8988T (cell line): ENCODE measurements around the gene PKD2.
A peak's percentile ranks its signal among the peaks of the same experiment; 100 is the strongest.

Experiments
- DNase-seq: peaks from one replicate; pipeline ENCODE4 v3.0.0; 2011

The PKD2 gene

GRCh38 chr4:88007304-88008121, at the start of gene PKD2:
TSS of gene PKD2 (plus strand) at chr4:88007635. CDS start at chr4:88007734, 99 bp downstream.
- DNase-seq: peak; percentile 53

GRCh38 chr4:87961993-87962392, 45.4 kb upstream of the PKD2 start:
- DNase-seq: no peak

- DNase-seq: no peak
Observed at GRCh38 chr4:87962398-87963146, 44.9 kb upstream of the PKD2 start.

- DNase-seq: no peak
Observed at GRCh38 chr4:87965501-87965975, 41.9 kb upstream of the PKD2 start.

GRCh38 chr4:87966095-87966496, 41.3 kb upstream of the PKD2 start:
- no peak for DNase-seq

GRCh38 chr4:87967193-87967592, 40.2 kb upstream of the PKD2 start:
- no peak for DNase-seq

GRCh38 chr4:87970121-87970520, 37.3 kb upstream of the PKD2 start:
- DNase-seq: no peak

- no peak for DNase-seq
Observed at GRCh38 chr4:87971866-87972265, 35.6 kb upstream of the PKD2 start.

- DNase-seq: no peak
Observed at GRCh38 chr4:87973283-87974169, 33.9 kb upstream of the PKD2 start.

- DNase-seq: no peak
Observed at GRCh38 chr4:87974856-87975462, 32.5 kb upstream of the PKD2 start.

- DNase-seq: no peak
Observed at GRCh38 chr4:87975466-87975865, 32.0 kb upstream of the PKD2 start, which contains the start of gene SPP1. TSS of gene SPP1 (plus strand) at chr4:87975714. CDS start at chr4:87976896, 1,182 bp downstream.

- no peak for DNase-seq
Observed at GRCh38 chr4:87977521-87978278, 29.7 kb upstream of the PKD2 start.

- no peak for DNase-seq
Observed at GRCh38 chr4:87978681-87979080, 28.8 kb upstream of the PKD2 start.

GRCh38 chr4:87979810-87980209, 27.6 kb upstream of the PKD2 start:
- no peak for DNase-seq

GRCh38 chr4:87981486-87981885, 25.9 kb upstream of the PKD2 start:
- DNase-seq: no peak

GRCh38 chr4:87982036-87982435, 25.4 kb upstream of the PKD2 start:
- no peak for DNase-seq

GRCh38 chr4:87982446-87983010, 24.9 kb upstream of the PKD2 start:
- no peak for DNase-seq

GRCh38 chr4:87983996-87984395, 23.4 kb upstream of the PKD2 start:
- DNase-seq: no peak

- DNase-seq: peak; percentile 13
Observed at GRCh38 chr4:87985097-87985886, 22.1 kb upstream of the PKD2 start.

- DNase-seq: no peak
Observed at GRCh38 chr4:87985887-87986200, 21.6 kb upstream of the PKD2 start.

- no peak for DNase-seq
Observed at GRCh38 chr4:87986508-87986907, 20.9 kb upstream of the PKD2 start.
